ENCODE measurements around the gene SYT1.

DNA sequence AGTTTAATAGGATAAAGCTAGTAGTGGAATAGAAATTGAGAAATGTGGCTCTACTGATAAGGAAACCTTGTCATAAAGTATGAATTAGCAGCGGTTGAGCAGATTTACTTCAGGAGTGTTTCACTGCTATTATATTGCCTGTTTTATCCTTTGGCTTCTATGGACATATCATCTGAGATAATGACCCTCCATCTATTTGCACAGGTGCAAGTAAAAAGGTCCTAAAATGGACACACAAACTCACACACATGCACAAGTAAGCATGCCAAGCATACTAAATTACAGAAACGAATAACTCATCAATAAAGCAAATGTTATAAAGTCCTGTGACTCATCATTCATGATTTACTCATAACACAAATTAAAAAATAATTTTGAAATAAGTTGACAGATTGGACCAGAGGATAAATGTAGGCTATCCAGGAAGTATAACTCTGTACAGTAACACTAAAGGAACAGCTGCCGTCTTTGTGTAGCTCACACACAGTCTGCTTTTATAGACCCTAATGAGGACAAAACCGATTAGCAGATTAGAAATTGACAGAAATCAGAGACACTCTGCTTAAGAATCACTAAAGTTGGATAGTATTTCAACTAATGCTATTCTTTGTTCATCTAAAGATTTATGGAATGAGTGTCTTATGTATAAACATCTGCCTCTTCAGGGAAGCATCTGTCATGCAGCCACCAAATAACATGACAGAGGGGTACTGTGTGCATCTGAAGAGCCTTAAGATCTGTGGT lies 73.9 kb downstream of the SYT1 start:
- TF ChIP-seq, protein P1, sequence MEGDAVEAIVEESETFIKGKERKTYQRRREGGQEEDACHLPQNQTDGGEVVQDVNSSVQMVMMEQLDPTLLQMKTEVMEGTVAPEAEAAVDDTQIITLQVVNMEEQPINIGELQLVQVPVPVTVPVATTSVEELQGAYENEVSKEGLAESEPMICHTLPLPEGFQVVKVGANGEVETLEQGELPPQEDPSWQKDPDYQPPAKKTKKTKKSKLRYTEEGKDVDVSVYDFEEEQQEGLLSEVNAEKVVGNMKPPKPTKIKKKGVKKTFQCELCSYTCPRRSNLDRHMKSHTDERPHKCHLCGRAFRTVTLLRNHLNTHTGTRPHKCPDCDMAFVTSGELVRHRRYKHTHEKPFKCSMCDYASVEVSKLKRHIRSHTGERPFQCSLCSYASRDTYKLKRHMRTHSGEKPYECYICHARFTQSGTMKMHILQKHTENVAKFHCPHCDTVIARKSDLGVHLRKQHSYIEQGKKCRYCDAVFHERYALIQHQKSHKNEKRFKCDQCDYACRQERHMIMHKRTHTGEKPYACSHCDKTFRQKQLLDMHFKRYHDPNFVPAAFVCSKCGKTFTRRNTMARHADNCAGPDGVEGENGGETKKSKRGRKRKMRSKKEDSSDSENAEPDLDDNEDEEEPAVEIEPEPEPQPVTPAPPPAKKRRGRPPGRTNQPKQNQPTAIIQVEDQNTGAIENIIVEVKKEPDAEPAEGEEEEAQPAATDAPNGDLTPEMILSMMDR (IDR thresholded peaks at IDR 0.05), result no peak
- TF ChIP-seq POLR2A (IDR thresholded peaks at IDR 0.05), result no peak
